H9 (cell line): Measurements from ENCODE around the gene LOXL1. TPM values are rescaled to one million over a fixed set of nuclear protein-coding genes. Genes with fewer than 3 reads are reported as not detected.

Source experiments
- DNase-seq: peaks from one replicate; pipeline ENCODE4 v3.0.0-alpha.2; 2017
- H2AFZ ChIP-seq: one replicate; pipeline ENCODE4 v1.6.1; 2013; ENCODE audit warnings: mild to moderate bottlenecking, low read length, control low read depth, moderate library complexity
- H2AK5ac ChIP-seq: 2 replicates; pipeline ENCODE4 v1.6.1; 2013; ENCODE audit warnings: low read length, control low read depth, mixed read lengths; ENCODE audit not compliant: insufficient read length
- H2BK120ac ChIP-seq: one replicate; pipeline ENCODE4 v1.6.1; 2013; ENCODE audit warnings: low read depth, mild to moderate bottlenecking, low read length, control low read depth, inconsistent platforms; ENCODE audit not compliant: poor library complexity, severe bottlenecking
- H2BK12ac ChIP-seq: 2 replicates; pipeline ENCODE4 v1.6.1; 2013; ENCODE audit warnings: low read length, control low read depth, mixed read lengths, low read depth; ENCODE audit not compliant: insufficient read length
- H2BK15ac ChIP-seq: 2 replicates; pipeline ENCODE4 v1.6.1; 2013; ENCODE audit warnings: low read depth, low read length, control low read depth
- H2BK20ac ChIP-seq: one replicate; pipeline ENCODE4 v1.6.1; 2013; ENCODE audit warnings: low read depth, mild to moderate bottlenecking, low read length, control low read depth, inconsistent platforms; ENCODE audit not compliant: poor library complexity, severe bottlenecking
- H2BK5ac ChIP-seq: 2 replicates; pipeline ENCODE4 v1.6.1; 2013; ENCODE audit warnings: low read length, control low read depth, mixed read lengths; ENCODE audit not compliant: insufficient read length
- H3K14ac ChIP-seq: 2 replicates; pipeline ENCODE4 v1.6.1; 2013; ENCODE audit warnings: low read length, control low read depth; ENCODE audit not compliant: insufficient read depth
- H3K18ac ChIP-seq: 2 replicates; pipeline ENCODE4 v1.6.1; 2013; ENCODE audit warnings: low read depth, mild to moderate bottlenecking, mixed read lengths, low read length, control low read depth; ENCODE audit not compliant: insufficient read length
- H3K23ac ChIP-seq: 2 replicates; pipeline ENCODE4 v1.6.1; 2013; ENCODE audit warnings: low read length, control low read depth, mixed read lengths, low read depth; ENCODE audit not compliant: insufficient read length
- H3K23me2 ChIP-seq: 2 replicates; pipeline ENCODE4 v1.6.1; 2013; ENCODE audit warnings: low read depth, mild to moderate bottlenecking, mixed read lengths, low read length, control low read depth; ENCODE audit not compliant: insufficient read length, poor library complexity, severe bottlenecking
- H3K27ac ChIP-seq: 2 replicates; pipeline ENCODE4 v1.5.1; 2013; ENCODE audit warnings: low read length, control low read depth, mixed read lengths, low read depth; ENCODE audit not compliant: insufficient read length
- H3K27me3 ChIP-seq: 2 replicates; pipeline ENCODE4 v1.6.1; 2013; ENCODE audit warnings: low read length, control low read depth, inconsistent platforms; ENCODE audit not compliant: insufficient read depth
- H3K4ac ChIP-seq: 2 replicates; pipeline ENCODE4 v1.6.1; 2013; ENCODE audit warnings: low read depth, mild to moderate bottlenecking, control low read depth, inconsistent platforms, low read length, moderate library complexity
- H3K4me1 ChIP-seq: 2 replicates; pipeline ENCODE4 v1.6.1; 2013; ENCODE audit warnings: low read length, control low read depth, inconsistent platforms; ENCODE audit not compliant: insufficient read depth
- H3K4me2 ChIP-seq: 2 replicates; pipeline ENCODE4 v1.6.1; 2013; ENCODE audit warnings: low read length, control low read depth, mixed read lengths; ENCODE audit not compliant: insufficient read length, insufficient read depth
- H3K56ac ChIP-seq: 2 replicates; pipeline ENCODE4 v1.6.1; 2013; ENCODE audit warnings: low read depth, mild to moderate bottlenecking, mixed read lengths, low read length, control low read depth; ENCODE audit not compliant: insufficient read length
- H3K79me1 ChIP-seq: 2 replicates; pipeline ENCODE4 v1.6.1; 2013; ENCODE audit warnings: low read depth, mild to moderate bottlenecking, moderate library complexity, low read length, control low read depth, inconsistent platforms; ENCODE audit not compliant: insufficient read depth, poor library complexity, severe bottlenecking
- H3K79me2 ChIP-seq: 2 replicates; pipeline ENCODE4 v1.6.1; 2013; ENCODE audit warnings: low read length, control low read depth, inconsistent platforms; ENCODE audit not compliant: insufficient read depth
- H3K9ac ChIP-seq: 2 replicates; pipeline ENCODE4 v1.6.1; 2013; ENCODE audit warnings: low read length, control low read depth, mixed read lengths; ENCODE audit not compliant: insufficient read length; ENCODE audit errors: extremely low read depth
- H3K9me3 ChIP-seq: one replicate; pipeline ENCODE4 v1.6.1; 2013; ENCODE audit warnings: low read depth, low read length, inconsistent platforms; ENCODE audit not compliant: control insufficient read depth
- H3T11ph ChIP-seq: one replicate; pipeline ENCODE4 v1.6.1; 2013; ENCODE audit warnings: mild to moderate bottlenecking, low read length, control low read depth, inconsistent platforms
- H4K20me1 ChIP-seq: one replicate; pipeline ENCODE4 v1.6.1; 2013; ENCODE audit not compliant: control insufficient read depth, insufficient read length, insufficient read depth
- H4K5ac ChIP-seq: 2 replicates; pipeline ENCODE4 v1.6.1; 2013; ENCODE audit warnings: low read depth, mild to moderate bottlenecking, mixed read lengths, low read length, control low read depth; ENCODE audit not compliant: insufficient read length
- H4K8ac ChIP-seq: replicated peaks from 2 replicates; pipeline ENCODE4 v1.6.1; 2013; ENCODE audit warnings: low read length, control low read depth, mixed read lengths, low read depth; ENCODE audit not compliant: insufficient read length
- H4K91ac ChIP-seq: 2 replicates; pipeline ENCODE4 v1.6.1; 2013; ENCODE audit warnings: low read depth, mild to moderate bottlenecking, moderate library complexity, mixed read lengths, low read length, control low read depth; ENCODE audit not compliant: insufficient read length
- H3K27ac Mint-ChIP-seq, 3 experiments: 2 replicates in 2 of 3; 3 replicates in 1 of 3; pipeline ENCODE4 v1.8.0; 2020 to 2021; ENCODE audit warnings: mixed read lengths in 3 of 3, mild to moderate bottlenecking in 1 of 3, moderate library complexity in 1 of 3
- H3K27me3 Mint-ChIP-seq: 2 replicates; pipeline ENCODE4 v1.8.0; 2021; ENCODE audit warnings: low read depth, mild to moderate bottlenecking, moderate library complexity, mixed read lengths
- H3K36me3 Mint-ChIP-seq, 3 experiments: 2 replicates in 2 of 3; 3 replicates in 1 of 3; pipeline ENCODE4 v1.8.0; 2020 to 2021; ENCODE audit warnings: low read depth in 3 of 3, mixed read lengths in 3 of 3; ENCODE audit not compliant: insufficient read depth in 1 of 3
- H3K4me1 Mint-ChIP-seq, 2 experiments: 2 replicates each; pipeline ENCODE4 v1.8.0; 2020; ENCODE audit warnings: mixed read lengths in 2 of 2
- H3K4me3 Mint-ChIP-seq, 2 experiments: 2 replicates in 1 of 2; 3 replicates in 1 of 2; pipeline ENCODE4 v1.8.0; 2020 to 2021; ENCODE audit warnings: mild to moderate bottlenecking in 2 of 2, mixed read lengths in 2 of 2, moderate library complexity in 1 of 2
- H3K9me3 Mint-ChIP-seq, 2 experiments: 2 replicates in 1 of 2; 3 replicates in 1 of 2; pipeline ENCODE4 v1.8.0; 2020; ENCODE audit warnings: mild to moderate bottlenecking in 2 of 2, mixed read lengths in 2 of 2, moderate library complexity in 1 of 2
- WGBS: extraction: QIAGEN DNeasy Blood & Tissue Kit; methylation state at CpG from one replicate; pipeline ENCODE4 v1.1.7; 2013; ENCODE audit warnings: missing lambda C conversion rate, low lambda C conversion rate, mixed read lengths; ENCODE audit not compliant: insufficient read length; ENCODE audit errors: extremely low coverage; 5-methylcytosine and 5-hydroxymethylcytosine counted together
- total RNA-seq: library from RNA; stranded (reverse); gene quantifications from 2 replicates; pipeline ENCODE4 v1.2.1, GENCODE V29; 2021
- TF ChIP-seq, protein P1 (sequence below): fragments of 200-600 bp; sonication (generic); conservative IDR thresholded peaks from 3 replicates; pipeline ENCODE4 v1.8.0; 2021; ENCODE audit warnings: antibody characterized with exemption, mild to moderate bottlenecking

The LOXL1 gene
- total RNA-seq, 1 experiment from 2014 or later, result 9.1 TPM

GRCh38 chr15:73946046-73946721 is 19.9 kb downstream of the LOXL1 start:
- WGBS, result no CpG with 5 or more reads among the region's 17 CpGs
- Histone ChIP-seq H3K27ac (no peak overlapping the region), H2BK5ac (no peak overlapping the region), H3K27me3 (no peaks in the 10 kb centered on the region), H2AK5ac (no peak overlapping the region), H3K9ac (no peak overlapping the region), H4K91ac (no peak overlapping the region), H3K9me3 (no peaks in the 10 kb centered on the region), H3K4me2 (no peak overlapping the region), H2AFZ (no peak overlapping the region), H3T11ph (no peak overlapping the region), H4K5ac (no peak overlapping the region), H3K18ac (no peak overlapping the region), H3K79me2 (no peaks in the 10 kb centered on the region), H2BK15ac (no peak overlapping the region), H2BK120ac (no peak overlapping the region), H3K14ac (no peak overlapping the region; the same call in 1 of the 2 replicates), H3K79me1 (no peaks in the 10 kb centered on the region), H4K8ac (no peak overlapping the region), H4K20me1 (no peaks in the 10 kb centered on the region), H3K23ac (no peak overlapping the region), H3K56ac (no peak overlapping the region), H3K4me1 (no peaks in the 10 kb centered on the region), H2BK20ac (no peak overlapping the region), H3K23me2 (no peaks in the 10 kb centered on the region), H2BK12ac (no peak overlapping the region), H3K4ac (no peak overlapping the region)
- Mint-ChIP-seq H3K4me1 (peaks cover 5 to 9% of the 10 kb centered on the region in 2 experiments), H3K4me3 (no peak overlapping the region), H3K9me3 (no peaks in the 10 kb centered on the region), H3K27me3 (peaks cover 12% of the 10 kb centered on the region), H3K27ac (peak overlapping the region in 1 of 3 experiments; percentile 34; a peak in 1 of 7 replicates), H3K36me3 (no peaks in the 10 kb centered on the region; a peak in 1 of 7 replicates)
- no peak for DNase-seq
- TF ChIP-seq, protein P1, sequence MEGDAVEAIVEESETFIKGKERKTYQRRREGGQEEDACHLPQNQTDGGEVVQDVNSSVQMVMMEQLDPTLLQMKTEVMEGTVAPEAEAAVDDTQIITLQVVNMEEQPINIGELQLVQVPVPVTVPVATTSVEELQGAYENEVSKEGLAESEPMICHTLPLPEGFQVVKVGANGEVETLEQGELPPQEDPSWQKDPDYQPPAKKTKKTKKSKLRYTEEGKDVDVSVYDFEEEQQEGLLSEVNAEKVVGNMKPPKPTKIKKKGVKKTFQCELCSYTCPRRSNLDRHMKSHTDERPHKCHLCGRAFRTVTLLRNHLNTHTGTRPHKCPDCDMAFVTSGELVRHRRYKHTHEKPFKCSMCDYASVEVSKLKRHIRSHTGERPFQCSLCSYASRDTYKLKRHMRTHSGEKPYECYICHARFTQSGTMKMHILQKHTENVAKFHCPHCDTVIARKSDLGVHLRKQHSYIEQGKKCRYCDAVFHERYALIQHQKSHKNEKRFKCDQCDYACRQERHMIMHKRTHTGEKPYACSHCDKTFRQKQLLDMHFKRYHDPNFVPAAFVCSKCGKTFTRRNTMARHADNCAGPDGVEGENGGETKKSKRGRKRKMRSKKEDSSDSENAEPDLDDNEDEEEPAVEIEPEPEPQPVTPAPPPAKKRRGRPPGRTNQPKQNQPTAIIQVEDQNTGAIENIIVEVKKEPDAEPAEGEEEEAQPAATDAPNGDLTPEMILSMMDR, result no peak
